ENCODE measurements around the gene ZNF423. TPM values are rescaled to one million over a fixed set of nuclear protein-coding genes. Genes with fewer than 3 reads are reported as not detected.

The ZNF423 gene
- polyA plus RNA-seq, 1 experiment = 0.11 TPM

- POLR2A ChIA-PET = no interaction called here
- Histone ChIP-seq H3K27me3 (ENCODE audit: control insufficient read depth, insufficient read depth, low read length) (no peaks in the 10 kb centered on the region), H3K9me3 (ENCODE audit: control insufficient read depth, insufficient read depth, low read length) (peaks cover 4% of the 10 kb centered on the region; the same call in 1 of the 2 replicates), H3K27ac (ENCODE audit: low read depth, low read length) (no peak overlapping the region), H3K4me3 (ENCODE audit: low read depth, low read length) (no peak overlapping the region)
- no peak for DNase-seq (ENCODE audit: low read depth, low spot score)
- TF ChIP-seq CTCF (IDR thresholded peaks at IDR 0.05; ENCODE audit: low read depth, low read length) = no peak
- CTCF ChIA-PET = no interaction called here
Observed at GRCh38 chr16:49499869-49500610, 355.9 kb downstream of the ZNF423 start.

GRCh38 chr16:49499414-49499785 lies 356.5 kb downstream of the ZNF423 start:
- no peak for DNase-seq (ENCODE audit: low read depth, low spot score)
- Histone ChIP-seq H3K27me3 (ENCODE audit: control insufficient read depth, insufficient read depth, low read length) (no peaks in the 10 kb centered on the region), H3K27ac (ENCODE audit: low read depth, low read length) (no peak overlapping the region), H3K4me3 (ENCODE audit: low read depth, low read length) (no peak overlapping the region), H3K9me3 (ENCODE audit: control insufficient read depth, insufficient read depth, low read length) (peaks cover 4% of the 10 kb centered on the region; the same call in 1 of the 2 replicates)
- no peak for TF ChIP-seq CTCF (IDR thresholded peaks at IDR 0.05; ENCODE audit: low read depth, low read length)
- ChIA-PET CTCF (no interaction called here), POLR2A (no interaction called here)

- ChIA-PET POLR2A (no interaction called here), CTCF (no interaction called here)
- Histone ChIP-seq H3K27me3 (ENCODE audit: control insufficient read depth, insufficient read depth, low read length) (no peaks in the 10 kb centered on the region), H3K9me3 (ENCODE audit: control insufficient read depth, insufficient read depth, low read length) (peaks cover 4% of the 10 kb centered on the region; the same call in 1 of the 2 replicates), H3K27ac (ENCODE audit: low read depth, low read length) (no peak overlapping the region), H3K4me3 (ENCODE audit: low read depth, low read length) (no peak overlapping the region)
- no peak for DNase-seq (ENCODE audit: low read depth, low spot score)
- TF ChIP-seq CTCF (IDR thresholded peaks at IDR 0.05; ENCODE audit: low read depth, low read length) = no peak
Observed at GRCh38 chr16:49498666-49499413, 357.1 kb downstream of the ZNF423 start.

GRCh38 chr16:49498264-49498663 lies 357.6 kb downstream of the ZNF423 start:
- no peak for TF ChIP-seq CTCF (IDR thresholded peaks at IDR 0.05; ENCODE audit: low read depth, low read length)
- peaks cover 3% of the 10 kb centered on the region; the same call in 1 of the 2 replicates for H3K9me3 ChIP-seq (ENCODE audit: control insufficient read depth, insufficient read depth, low read length)
- H3K27ac ChIP-seq (ENCODE audit: low read depth, low read length) = no peak overlapping the region
- DNase-seq (ENCODE audit: low read depth, low spot score) = no peak
- H3K27me3 ChIP-seq (ENCODE audit: control insufficient read depth, insufficient read depth, low read length) = no peaks in the 10 kb centered on the region
- CTCF ChIA-PET = no interaction called here
- POLR2A ChIA-PET = no interaction called here
- H3K4me3 ChIP-seq (ENCODE audit: low read depth, low read length) = no peak overlapping the region

GRCh38 chr16:49497466-49497865 lies 358.4 kb downstream of the ZNF423 start:
- DNase-seq (ENCODE audit: low read depth, low spot score) = no peak
- no peak overlapping the region for H3K4me3 ChIP-seq (ENCODE audit: low read depth, low read length)
- no peaks in the 10 kb centered on the region for H3K9me3 ChIP-seq (ENCODE audit: control insufficient read depth, insufficient read depth, low read length)
- TF ChIP-seq CTCF (IDR thresholded peaks at IDR 0.05; ENCODE audit: low read depth, low read length) = no peak
- POLR2A ChIA-PET = no interaction called here
- H3K27ac ChIP-seq (ENCODE audit: low read depth, low read length) = no peak overlapping the region
- H3K27me3 ChIP-seq (ENCODE audit: control insufficient read depth, insufficient read depth, low read length) = no peaks in the 10 kb centered on the region
- CTCF ChIA-PET = no interaction called here
